Cardiac atrium fibroblast (primary cell): ENCODE results near the gene TAS1R2. TPM values are rescaled to one million over a fixed set of nuclear protein-coding genes. Genes with fewer than 3 reads are reported as not detected.

Experiments used
- total RNA-seq: library from RNA; depleted of rRNA; stranded (reverse); fragments of >200 nt; gene quantifications from 2 replicates; pipeline ENCODE4 v1.2.3, GENCODE V29; 2015

Gene TAS1R2
- not detected in 2 replicates for total RNA-seq

DNA sequence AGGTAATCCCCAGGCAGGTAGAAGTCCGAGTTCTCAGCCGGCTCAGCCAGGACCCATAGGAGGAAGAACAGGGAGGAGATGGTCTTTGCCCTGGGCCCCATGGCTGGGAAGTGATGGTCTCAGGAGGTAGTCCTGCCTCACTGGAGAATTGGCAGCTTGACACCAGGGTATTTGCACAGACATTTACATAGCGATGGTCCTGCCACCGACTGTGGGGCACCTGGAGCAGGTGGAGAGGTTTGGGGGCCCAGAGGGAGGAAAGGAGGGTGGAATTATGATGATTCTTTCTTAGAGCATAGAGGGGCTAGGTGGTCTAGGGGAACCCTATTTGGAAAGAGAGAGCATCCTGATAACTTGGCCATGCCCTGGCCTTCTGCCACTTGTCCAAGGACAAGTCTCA lies at the start of gene TAS1R2:
Gene TAS1R2 (minus strand): TSS at position 101 of the 400 bp plus-strand sequence. CDS start 0 bp downstream, at position 101.

DNA sequence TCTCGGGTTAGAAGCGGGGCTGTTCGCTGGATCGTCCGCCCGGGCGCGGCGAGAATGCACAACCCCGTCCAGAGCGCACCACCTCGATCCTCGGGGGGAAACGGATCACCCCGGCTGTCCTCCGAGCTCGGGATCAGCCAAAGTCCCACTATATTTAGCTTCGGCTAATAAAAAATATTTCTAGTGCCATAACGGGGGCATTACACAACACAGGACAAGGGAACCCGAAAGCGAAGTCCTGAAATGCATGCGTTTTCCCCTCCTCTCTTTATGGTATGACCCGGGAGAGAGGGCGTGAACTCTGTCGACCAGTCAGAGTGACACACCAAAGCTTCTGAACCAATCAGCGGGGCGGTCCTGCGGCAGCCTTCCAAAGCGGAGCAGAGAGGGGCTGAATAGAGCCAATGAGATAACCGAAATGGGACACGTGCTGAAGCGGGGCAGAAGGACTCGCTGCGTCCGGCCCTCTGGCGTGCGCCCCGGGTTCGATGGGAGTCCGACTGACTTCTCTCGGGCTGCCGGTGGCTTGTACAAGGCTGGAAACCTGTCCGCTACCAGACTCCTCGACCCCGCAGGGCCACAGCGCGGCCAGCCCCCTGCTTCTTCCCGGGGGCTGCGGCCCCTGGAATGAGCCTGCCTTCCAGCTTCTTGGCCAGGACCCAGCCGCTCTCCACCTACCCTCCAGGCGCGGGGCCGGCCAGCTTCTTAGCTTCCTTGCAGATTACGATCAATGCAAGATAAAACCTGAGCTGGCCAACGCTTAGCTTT lies 43.2 kb upstream of the TAS1R2 start, which contains the start of gene ALDH4A1:
Gene ALDH4A1 (minus strand): TSS at position 33 of the 768 bp plus-strand sequence. CDS start 32 bp downstream, at position 1.

Other genes starting within 250 kb of the TAS1R2 start
- gene PAX7, start 228.8 kb downstream of the TAS1R2 start, total RNA-seq = not detected in 2 replicates
- gene ALDH4A1, start 42.9 kb upstream of the TAS1R2 start, total RNA-seq = 10.5 and 11.2 TPM in 2 replicates
- 6.3 and 7.0 TPM in 2 replicates for gene IFFO2, start 97.0 kb upstream of the TAS1R2 start, total RNA-seq